Thoracic aorta (tissue), 2 donors: ENCODE measurements around the gene GALNT12. TPM values are rescaled to one million over a fixed set of nuclear protein-coding genes. Genes with fewer than 3 reads are reported as not detected.

Experiments used
- ATAC-seq: fragments of 150-250 bp; one replicate; pipeline ENCODE4 v1.8.0; 2017; ENCODE audit warnings: low read depth; ENCODE audit not compliant: insufficient number of reproducible peaks, low FRiP score
- DNase-seq: peaks from one replicate; pipeline ENCODE4 v3.0.0-alpha.2; 2020; ENCODE audit warnings: low spot score
- H3K27ac ChIP-seq, 2 donors: fragments of 200-600 bp; sonication (generic); 1 replicate in 1 of 2; 2 replicates in 1 of 2; pipeline ENCODE4 v1.5.1; 2016; ENCODE audit warnings: mild to moderate bottlenecking in 2 of 2, moderate library complexity in 2 of 2
- H3K27me3 ChIP-seq: fragments of 200-600 bp; sonication (generic); replicated peaks from 2 replicates; pipeline ENCODE4 v1.6.0; 2016; ENCODE audit warnings: mild to moderate bottlenecking; ENCODE audit not compliant: insufficient read depth
- H3K36me3 ChIP-seq: fragments of 200-600 bp; sonication (generic); one replicate; pipeline ENCODE4 v1.5.1; 2016
- H3K4me1 ChIP-seq, 2 donors: fragments of 200-600 bp; sonication (generic); 1 replicate in 1 of 2; 2 replicates in 1 of 2; pipeline versions ENCODE4 v1.5.1 to v1.6.0; 2016; ENCODE audit warnings: low read depth in 2 of 2, mild to moderate bottlenecking in 1 of 2; ENCODE audit not compliant: control insufficient read depth in 1 of 2
- H3K4me3 ChIP-seq: fragments of 200-600 bp; sonication (generic); 2 replicates; pipeline ENCODE4 v1.5.1; 2016; ENCODE audit warnings: mild to moderate bottlenecking
- H3K9me3 ChIP-seq: fragments of 200-600 bp; sonication (generic); 2 replicates; pipeline ENCODE4 v1.5.1; 2016
- CTCF ChIP-seq: fragments of 200-600 bp; sonication (generic); IDR thresholded peaks from one replicate; pipeline ENCODE4 v1.5.1; 2019; ENCODE audit warnings: antibody characterized with exemption
- total RNA-seq, 2 donors: library from RNA; depleted of rRNA; stranded (reverse); fragments of >200 nt; gene quantifications; one replicate each; pipeline versions ENCODE4 v1.1.0 to v1.2.3, GENCODE V29; 2016

GALNT12 gene
- total RNA-seq, 2 donors from 2014 or later = 6.8 to 30.1 TPM

GRCh38 chr9:98848450-98849149 is 41.1 kb downstream of the GALNT12 start:
- TF ChIP-seq CTCF = peak; percentile 88
- ATAC-seq (peak; percentile 78), DNase-seq (peak; percentile 69)
- Histone ChIP-seq H3K9me3 (no peaks in the 10 kb centered on the region), H3K36me3 (no peaks in the 10 kb centered on the region), H3K4me1 (no peaks in the 10 kb centered on the region), H3K27ac (no peak overlapping the region), H3K4me3 (peak overlapping the region; percentile 48), H3K27me3 (no peaks in the 10 kb centered on the region)

- Histone ChIP-seq H3K27ac (no peak overlapping the region), H3K4me1 (no peaks in the 10 kb centered on the region), H3K4me3 (no peak overlapping the region), H3K27me3 (no peaks in the 10 kb centered on the region), H3K9me3 (no peaks in the 10 kb centered on the region), H3K36me3 (no peaks in the 10 kb centered on the region)
- TF ChIP-seq CTCF = no peak
- ATAC-seq (no peak), DNase-seq (no peak)
Observed at GRCh38 chr9:98849563-98849962, 42.1 kb downstream of the GALNT12 start.

- Histone ChIP-seq H3K27me3 (no peaks in the 10 kb centered on the region), H3K4me1 (no peaks in the 10 kb centered on the region), H3K27ac (no peak overlapping the region), H3K36me3 (no peaks in the 10 kb centered on the region), H3K9me3 (no peaks in the 10 kb centered on the region), H3K4me3 (no peak overlapping the region)
- TF ChIP-seq CTCF = no peak
- no peak for DNase-seq
- no peak for ATAC-seq
Observed at GRCh38 chr9:98850851-98851729, 43.6 kb downstream of the GALNT12 start.

- DNase-seq (no peak), ATAC-seq (no peak)
- Histone ChIP-seq H3K27ac (no peak overlapping the region), H3K4me3 (no peak overlapping the region), H3K9me3 (no peaks in the 10 kb centered on the region), H3K36me3 (no peaks in the 10 kb centered on the region), H3K27me3 (no peaks in the 10 kb centered on the region), H3K4me1 (no peaks in the 10 kb centered on the region)
- TF ChIP-seq CTCF = no peak
Observed at GRCh38 chr9:98851730-98852459, 44.4 kb downstream of the GALNT12 start.

- Histone ChIP-seq H3K9me3 (no peaks in the 10 kb centered on the region), H3K4me3 (no peak overlapping the region), H3K36me3 (no peaks in the 10 kb centered on the region), H3K27me3 (no peaks in the 10 kb centered on the region), H3K27ac (no peak overlapping the region), H3K4me1 (no peaks in the 10 kb centered on the region)
- TF ChIP-seq CTCF = no peak
- no peak for ATAC-seq
- no peak for DNase-seq
Observed at GRCh38 chr9:98852460-98852734, 44.9 kb downstream of the GALNT12 start.
